HEK293 (cell line): ENCODE results near the gene CNP.
A peak's percentile ranks its signal among the peaks of the same experiment; 100 is the strongest.

Source experiments
- ATF2 ChIP-seq: fragments of 450-650 bp; formaldehyde crosslinking; IDR thresholded peaks from 2 replicates; pipeline ENCODE4 v1.5.1; 2016; ENCODE audit warnings: missing biosample characterization, missing genetic modification characterization, low read depth
- FEZF1 ChIP-seq: fragments of 450-650 bp; formaldehyde crosslinking; IDR thresholded peaks from 2 replicates; pipeline ENCODE4 v1.5.1; 2016; ENCODE audit warnings: missing biosample characterization, missing genetic modification characterization
- GLI2 ChIP-seq: fragments of 450-650 bp; formaldehyde crosslinking; IDR thresholded peaks from 2 replicates; pipeline ENCODE4; 2017; ENCODE audit warnings: missing biosample characterization, missing genetic modification characterization, low read depth, borderline replicate concordance
- GLIS1 ChIP-seq: fragments of 450-650 bp; formaldehyde crosslinking; IDR thresholded peaks from 2 replicates; pipeline ENCODE4 v1.5.1; 2016; ENCODE audit warnings: missing biosample characterization, missing genetic modification characterization
- HOXA7 ChIP-seq: sonication (generic); formaldehyde crosslinking; IDR thresholded peaks from 2 replicates; pipeline ENCODE4 v1.8.1; 2022; ENCODE audit warnings: missing genetic modification reagents, borderline replicate concordance
- KLF16 ChIP-seq: fragments of 450-650 bp; formaldehyde crosslinking; IDR thresholded peaks from 2 replicates; pipeline ENCODE4 v1.5.1; 2017; ENCODE audit warnings: missing biosample characterization, missing genetic modification characterization
- MEIS1 ChIP-seq: sonication (generic); formaldehyde crosslinking; IDR thresholded peaks from 2 replicates; pipeline ENCODE4 v1.8.1; 2022; ENCODE audit warnings: missing genetic modification reagents, mild to moderate bottlenecking, borderline replicate concordance
- PRDM10 ChIP-seq: fragments of 450-650 bp; formaldehyde crosslinking; IDR thresholded peaks from 2 replicates; pipeline ENCODE4 v1.5.1; 2016; ENCODE audit warnings: missing biosample characterization, missing genetic modification characterization
- SETDB1 ChIP-seq: IDR thresholded peaks from one replicate; pipeline ENCODE4 v1.6.1; 2017; ENCODE audit warnings: mild to moderate bottlenecking, low read length, moderate library complexity, mixed read lengths; ENCODE audit not compliant: insufficient read length
- YY2 ChIP-seq: fragments of 450-650 bp; formaldehyde crosslinking; IDR thresholded peaks from 2 replicates; pipeline ENCODE4 v1.5.1; 2016; ENCODE audit warnings: missing biosample characterization, missing genetic modification characterization
- ZBTB26 ChIP-seq: fragments of 450-650 bp; formaldehyde crosslinking; optimal IDR thresholded peaks from 2 replicates; pipeline ENCODE3; 2016; ENCODE audit warnings: missing biosample characterization, mild to moderate bottlenecking, missing genetic modification characterization
- ZFP69B ChIP-seq: fragments of 450-650 bp; formaldehyde crosslinking; IDR thresholded peaks from 2 replicates; pipeline ENCODE4 v1.5.1; 2016; ENCODE audit warnings: missing biosample characterization, missing genetic modification characterization
- ZNF10 ChIP-seq: fragments of 450-650 bp; formaldehyde crosslinking; IDR thresholded peaks from 2 replicates; pipeline ENCODE4 v1.5.1; 2017; ENCODE audit warnings: missing biosample characterization, missing genetic modification characterization
- ZNF146 ChIP-seq: fragments of 450-650 bp; formaldehyde crosslinking; IDR thresholded peaks from 2 replicates; pipeline ENCODE4 v1.5.1; 2016; ENCODE audit warnings: missing biosample characterization, missing genetic modification characterization
- ZNF175 ChIP-seq: fragments of 450-650 bp; formaldehyde crosslinking; IDR thresholded peaks from 2 replicates; pipeline ENCODE4 v1.5.1; 2016; ENCODE audit warnings: missing biosample characterization, missing genetic modification characterization
- ZNF19 ChIP-seq: fragments of 450-650 bp; formaldehyde crosslinking; IDR thresholded peaks from 2 replicates; pipeline ENCODE4; 2016; ENCODE audit warnings: missing biosample characterization, missing genetic modification characterization, low read depth
- ZNF350 ChIP-seq: fragments of 450-650 bp; formaldehyde crosslinking; IDR thresholded peaks from 2 replicates; pipeline ENCODE4 v1.5.0; 2017; ENCODE audit warnings: missing biosample characterization, mild to moderate bottlenecking, missing genetic modification characterization
- ZNF366 ChIP-seq: fragments of 450-650 bp; formaldehyde crosslinking; conservative IDR thresholded peaks from 2 replicates; pipeline ENCODE4 v1.5.1; 2016; ENCODE audit warnings: missing biosample characterization, missing genetic modification characterization
- ZNF416 ChIP-seq: fragments of 450-650 bp; formaldehyde crosslinking; IDR thresholded peaks from 2 replicates; pipeline ENCODE4 v1.5.1; 2016; ENCODE audit warnings: missing biosample characterization, missing genetic modification characterization
- ZNF433 ChIP-seq: fragments of 450-650 bp; formaldehyde crosslinking; IDR thresholded peaks from 2 replicates; pipeline ENCODE4 v1.5.1; 2016; ENCODE audit warnings: missing biosample characterization, missing genetic modification characterization, low read depth
- ZNF48 ChIP-seq: fragments of 450-650 bp; formaldehyde crosslinking; IDR thresholded peaks from 2 replicates; pipeline ENCODE4 v1.5.1; 2016; ENCODE audit warnings: missing biosample characterization, missing genetic modification characterization
- ZNF548 ChIP-seq: fragments of 450-650 bp; formaldehyde crosslinking; IDR thresholded peaks from 2 replicates; pipeline ENCODE4 v1.5.1; 2016; ENCODE audit warnings: missing biosample characterization, missing genetic modification characterization
- ZNF558 ChIP-seq: fragments of 450-650 bp; formaldehyde crosslinking; IDR thresholded peaks from 2 replicates; pipeline ENCODE4 v1.5.1; 2016; ENCODE audit warnings: missing biosample characterization, missing genetic modification characterization
- ZNF585B ChIP-seq: fragments of 450-650 bp; formaldehyde crosslinking; IDR thresholded peaks from 2 replicates; pipeline ENCODE4 v1.5.1; 2016; ENCODE audit warnings: missing biosample characterization, missing genetic modification characterization
- ZNF707 ChIP-seq: fragments of 450-650 bp; formaldehyde crosslinking; IDR thresholded peaks from 2 replicates; pipeline ENCODE4 v1.5.1; 2016; ENCODE audit warnings: missing biosample characterization, missing genetic modification characterization
- ZNF777 ChIP-seq: fragments of 450-650 bp; formaldehyde crosslinking; IDR thresholded peaks from 2 replicates; pipeline ENCODE4 v1.5.1; 2017; ENCODE audit warnings: missing biosample characterization, missing genetic modification characterization, borderline replicate concordance
- TF ChIP-seq, protein P1 (sequence below): fragments of 450-650 bp; formaldehyde crosslinking; IDR thresholded peaks from 2 replicates; pipeline ENCODE4 v1.5.1; 2017; ENCODE audit warnings: missing biosample characterization, missing genetic modification characterization
- TF ChIP-seq, protein P2 (sequence below): fragments of 450-650 bp; formaldehyde crosslinking; IDR thresholded peaks from 2 replicates; pipeline ENCODE4 v1.5.1; 2017; ENCODE audit warnings: missing biosample characterization, missing genetic modification characterization
- TF ChIP-seq, protein P3 (sequence below): fragments of 450-650 bp; formaldehyde crosslinking; IDR thresholded peaks from 2 replicates; pipeline ENCODE4 v1.5.1; 2016; ENCODE audit warnings: missing biosample characterization, missing genetic modification characterization, low read depth

The CNP gene

GRCh38 chr17:41917679-41918313 lies 48.8 kb upstream of the CNP start (continued):
- TF ChIP-seq FEZF1 (tag by site-specific recombination) (no peak), ZNF19 (tag by site-specific recombination) (no peak), GLIS1 (peak; percentile 89), SETDB1 (no peak), ATF2 (no peak), GLI2 (tag by site-specific recombination) (no peak), ZBTB26 (tag by site-specific recombination) (no peak), ZNF433 (tag by site-specific recombination) (no peak), ZFP69B (tag by site-specific recombination) (0 out of 2 replicates have a peak, but pooled peaks have one; percentile 6), ZNF10 (tag by site-specific recombination) (0 out of 2 replicates have a peak, but pooled peaks have one; percentile 33), ZNF146 (tag by site-specific recombination) (no peak), ZNF707 (tag by site-specific recombination) (no peak), ZNF777 (tag by site-specific recombination) (no peak), ZNF350 (tag by site-specific recombination) (no peak), YY2 (tag by site-specific recombination) (no peak), ZNF48 (tag by site-specific recombination) (no peak), ZNF175 (tag by site-specific recombination) (no peak), HOXA7 (no peak), ZNF585B (tag by site-specific recombination) (no peak), ZNF548 (tag by site-specific recombination) (no peak), MEIS1 (no peak), ZNF366 (tag by site-specific recombination) (no peak), ZNF558 (tag by site-specific recombination) (no peak), PRDM10 (tag by site-specific recombination) (peak; percentile 32; the same call in 1 of the 2 replicates), ZNF416 (no peak), KLF16 (peak; percentile 35; the same call in 1 of the 2 replicates)
- TF ChIP-seq, protein P1, sequence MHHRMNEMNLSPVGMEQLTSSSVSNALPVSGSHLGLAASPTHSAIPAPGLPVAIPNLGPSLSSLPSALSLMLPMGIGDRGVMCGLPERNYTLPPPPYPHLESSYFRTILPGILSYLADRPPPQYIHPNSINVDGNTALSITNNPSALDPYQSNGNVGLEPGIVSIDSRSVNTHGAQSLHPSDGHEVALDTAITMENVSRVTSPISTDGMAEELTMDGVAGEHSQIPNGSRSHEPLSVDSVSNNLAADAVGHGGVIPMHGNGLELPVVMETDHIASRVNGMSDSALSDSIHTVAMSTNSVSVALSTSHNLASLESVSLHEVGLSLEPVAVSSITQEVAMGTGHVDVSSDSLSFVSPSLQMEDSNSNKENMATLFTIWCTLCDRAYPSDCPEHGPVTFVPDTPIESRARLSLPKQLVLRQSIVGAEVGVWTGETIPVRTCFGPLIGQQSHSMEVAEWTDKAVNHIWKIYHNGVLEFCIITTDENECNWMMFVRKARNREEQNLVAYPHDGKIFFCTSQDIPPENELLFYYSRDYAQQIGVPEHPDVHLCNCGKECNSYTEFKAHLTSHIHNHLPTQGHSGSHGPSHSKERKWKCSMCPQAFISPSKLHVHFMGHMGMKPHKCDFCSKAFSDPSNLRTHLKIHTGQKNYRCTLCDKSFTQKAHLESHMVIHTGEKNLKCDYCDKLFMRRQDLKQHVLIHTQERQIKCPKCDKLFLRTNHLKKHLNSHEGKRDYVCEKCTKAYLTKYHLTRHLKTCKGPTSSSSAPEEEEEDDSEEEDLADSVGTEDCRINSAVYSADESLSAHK: no peak
- TF ChIP-seq, protein P2, sequence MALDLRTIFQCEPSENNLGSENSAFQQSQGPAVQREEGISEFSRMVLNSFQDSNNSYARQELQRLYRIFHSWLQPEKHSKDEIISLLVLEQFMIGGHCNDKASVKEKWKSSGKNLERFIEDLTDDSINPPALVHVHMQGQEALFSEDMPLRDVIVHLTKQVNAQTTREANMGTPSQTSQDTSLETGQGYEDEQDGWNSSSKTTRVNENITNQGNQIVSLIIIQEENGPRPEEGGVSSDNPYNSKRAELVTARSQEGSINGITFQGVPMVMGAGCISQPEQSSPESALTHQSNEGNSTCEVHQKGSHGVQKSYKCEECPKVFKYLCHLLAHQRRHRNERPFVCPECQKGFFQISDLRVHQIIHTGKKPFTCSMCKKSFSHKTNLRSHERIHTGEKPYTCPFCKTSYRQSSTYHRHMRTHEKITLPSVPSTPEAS (tag by site-specific recombination): no peak
- TF ChIP-seq, protein P3, sequence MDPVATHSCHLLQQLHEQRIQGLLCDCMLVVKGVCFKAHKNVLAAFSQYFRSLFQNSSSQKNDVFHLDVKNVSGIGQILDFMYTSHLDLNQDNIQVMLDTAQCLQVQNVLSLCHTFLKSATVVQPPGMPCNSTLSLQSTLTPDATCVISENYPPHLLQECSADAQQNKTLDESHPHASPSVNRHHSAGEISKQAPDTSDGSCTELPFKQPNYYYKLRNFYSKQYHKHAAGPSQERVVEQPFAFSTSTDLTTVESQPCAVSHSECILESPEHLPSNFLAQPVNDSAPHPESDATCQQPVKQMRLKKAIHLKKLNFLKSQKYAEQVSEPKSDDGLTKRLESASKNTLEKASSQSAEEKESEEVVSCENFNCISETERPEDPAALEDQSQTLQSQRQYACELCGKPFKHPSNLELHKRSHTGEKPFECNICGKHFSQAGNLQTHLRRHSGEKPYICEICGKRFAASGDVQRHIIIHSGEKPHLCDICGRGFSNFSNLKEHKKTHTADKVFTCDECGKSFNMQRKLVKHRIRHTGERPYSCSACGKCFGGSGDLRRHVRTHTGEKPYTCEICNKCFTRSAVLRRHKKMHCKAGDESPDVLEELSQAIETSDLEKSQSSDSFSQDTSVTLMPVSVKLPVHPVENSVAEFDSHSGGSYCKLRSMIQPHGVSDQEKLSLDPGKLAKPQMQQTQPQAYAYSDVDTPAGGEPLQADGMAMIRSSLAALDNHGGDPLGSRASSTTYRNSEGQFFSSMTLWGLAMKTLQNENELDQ: no peak
